ENCODE data around the gene KICS2. TPM values are rescaled to one million over a fixed set of nuclear protein-coding genes. Genes with fewer than 3 reads are reported as not detected.

The KICS2 gene
- total and polyA plus RNA-seq, 8 donors, result 1.2 to 32.0 (median 5.7) TPM

DNA sequence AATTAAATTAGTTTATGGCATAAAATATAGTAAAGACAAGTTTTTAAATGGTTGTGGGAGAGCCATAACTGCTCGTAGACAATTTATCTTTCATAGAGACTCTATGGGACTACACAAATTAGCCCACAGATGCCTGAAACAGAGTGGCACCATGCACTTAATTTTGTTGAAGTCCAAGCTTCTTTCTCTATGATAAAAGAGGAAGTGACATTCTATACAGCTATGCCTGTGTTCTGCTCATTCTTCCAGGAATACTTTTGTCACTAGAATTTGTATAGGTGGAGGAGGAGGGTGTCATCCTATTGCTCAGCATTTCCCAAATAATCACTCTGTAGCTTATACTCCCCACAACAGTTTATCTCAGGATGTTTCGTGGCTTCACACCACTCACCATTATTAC lies 43.7 kb upstream of the KICS2 start:
- WGBS, 5 donors, result 82 to 89% (median 87%) methylated on average over 2 of the region's 2 CpGs
- intact Hi-C loops (cut with DNase I; ENCODE audit: low total_unique reads), result no loop called here
- Histone ChIP-seq H3K27ac (no peak overlapping the region), H3K4me3 (no peak overlapping the region), H3K4me1 (no peaks in the 10 kb centered on the region), H3K27me3 (no peaks in the 10 kb centered on the region), H3K36me3 (no peaks in the 10 kb centered on the region), H3K9me3 (no peaks in the 10 kb centered on the region)
- DNase-seq, result no peak
- TF ChIP-seq POLR2A (IDR thresholded peaks at IDR 0.05) (no peak), EP300 (IDR thresholded peaks at IDR 0.05) (no peak), POLR2AphosphoS5 (IDR thresholded peaks at IDR 0.05) (no peak)
- TF ChIP-seq, protein P1, sequence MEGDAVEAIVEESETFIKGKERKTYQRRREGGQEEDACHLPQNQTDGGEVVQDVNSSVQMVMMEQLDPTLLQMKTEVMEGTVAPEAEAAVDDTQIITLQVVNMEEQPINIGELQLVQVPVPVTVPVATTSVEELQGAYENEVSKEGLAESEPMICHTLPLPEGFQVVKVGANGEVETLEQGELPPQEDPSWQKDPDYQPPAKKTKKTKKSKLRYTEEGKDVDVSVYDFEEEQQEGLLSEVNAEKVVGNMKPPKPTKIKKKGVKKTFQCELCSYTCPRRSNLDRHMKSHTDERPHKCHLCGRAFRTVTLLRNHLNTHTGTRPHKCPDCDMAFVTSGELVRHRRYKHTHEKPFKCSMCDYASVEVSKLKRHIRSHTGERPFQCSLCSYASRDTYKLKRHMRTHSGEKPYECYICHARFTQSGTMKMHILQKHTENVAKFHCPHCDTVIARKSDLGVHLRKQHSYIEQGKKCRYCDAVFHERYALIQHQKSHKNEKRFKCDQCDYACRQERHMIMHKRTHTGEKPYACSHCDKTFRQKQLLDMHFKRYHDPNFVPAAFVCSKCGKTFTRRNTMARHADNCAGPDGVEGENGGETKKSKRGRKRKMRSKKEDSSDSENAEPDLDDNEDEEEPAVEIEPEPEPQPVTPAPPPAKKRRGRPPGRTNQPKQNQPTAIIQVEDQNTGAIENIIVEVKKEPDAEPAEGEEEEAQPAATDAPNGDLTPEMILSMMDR (IDR thresholded peaks at IDR 0.05), result no peak

DNA sequence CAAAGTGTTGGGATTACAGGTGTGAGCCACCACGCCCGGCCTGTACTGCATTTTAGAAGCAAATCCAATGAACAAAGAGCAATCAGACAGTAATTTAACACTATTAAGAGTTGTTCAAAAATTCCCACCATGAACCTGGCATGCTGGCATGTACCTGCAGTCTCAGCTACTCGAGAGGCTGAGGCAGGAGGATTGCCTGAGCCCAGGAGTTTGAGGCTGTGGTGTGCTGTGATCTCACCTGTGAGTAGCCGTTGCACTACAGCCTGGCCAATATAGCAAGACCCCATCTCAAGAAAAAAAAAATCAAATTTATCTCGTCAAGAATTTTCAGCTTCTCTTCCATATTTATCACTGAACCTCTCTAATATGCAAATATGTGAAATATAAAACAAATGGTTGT lies 39.7 kb upstream of the KICS2 start:
- Histone ChIP-seq H3K4me1 (no peaks in the 10 kb centered on the region), H3K27ac (no peak overlapping the region), H3K9me3 (no peaks in the 10 kb centered on the region), H3K27me3 (no peaks in the 10 kb centered on the region), H3K36me3 (no peaks in the 10 kb centered on the region), H3K4me3 (no peak overlapping the region)
- 87 to 93% (median 89%) methylated on average over 5 of the region's 5 CpGs for WGBS, 5 donors
- TF ChIP-seq POLR2AphosphoS5 (IDR thresholded peaks at IDR 0.05) (no peak), POLR2A (IDR thresholded peaks at IDR 0.05) (no peak), EP300 (IDR thresholded peaks at IDR 0.05) (no peak)
- TF ChIP-seq, protein P1 (IDR thresholded peaks at IDR 0.05), result no peak
- no peak for DNase-seq
- intact Hi-C loops (cut with DNase I; ENCODE audit: low total_unique reads), result no loop called here

DNA sequence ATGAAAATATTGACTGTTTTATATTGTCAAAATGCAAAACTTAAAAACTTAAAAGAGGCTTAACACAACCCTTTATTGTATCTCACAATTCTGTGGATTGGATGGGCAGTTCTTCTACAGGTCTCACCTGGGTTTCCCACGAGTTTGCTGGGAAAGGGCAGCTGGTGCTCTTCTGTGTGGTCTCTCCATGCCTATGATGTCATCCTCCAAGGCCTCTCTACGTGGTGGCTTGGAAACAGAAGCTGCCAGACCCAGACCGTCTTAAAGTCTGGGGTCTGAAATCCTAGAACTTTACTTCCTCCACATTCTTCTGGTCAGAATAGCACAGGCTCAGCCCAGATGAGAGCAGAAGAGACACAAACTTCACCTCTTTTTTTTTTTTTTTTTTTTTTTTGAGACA lies 36.5 kb upstream of the KICS2 start:
- DNase-seq, result no peak
- intact Hi-C loops (cut with DNase I; ENCODE audit: low total_unique reads), result loop anchor here (5.0 to 10.0 kb wide), 2 partner anchors 74 to 416 kb away; partner anchors contain the start of gene SRGAP1
- Histone ChIP-seq H3K9me3 (no peaks in the 10 kb centered on the region), H3K36me3 (no peaks in the 10 kb centered on the region), H3K27me3 (no peaks in the 10 kb centered on the region), H3K4me1 (no peaks in the 10 kb centered on the region), H3K27ac (no peak overlapping the region), H3K4me3 (no peak overlapping the region)
- WGBS, 5 donors, result 41 to 52% (median 51%) methylated on average over 3 of the region's 3 CpGs
- TF ChIP-seq, protein P1 (IDR thresholded peaks at IDR 0.05), result no peak
- TF ChIP-seq POLR2AphosphoS5 (IDR thresholded peaks at IDR 0.05) (no peak), EP300 (IDR thresholded peaks at IDR 0.05) (no peak), POLR2A (IDR thresholded peaks at IDR 0.05) (no peak)

DNA sequence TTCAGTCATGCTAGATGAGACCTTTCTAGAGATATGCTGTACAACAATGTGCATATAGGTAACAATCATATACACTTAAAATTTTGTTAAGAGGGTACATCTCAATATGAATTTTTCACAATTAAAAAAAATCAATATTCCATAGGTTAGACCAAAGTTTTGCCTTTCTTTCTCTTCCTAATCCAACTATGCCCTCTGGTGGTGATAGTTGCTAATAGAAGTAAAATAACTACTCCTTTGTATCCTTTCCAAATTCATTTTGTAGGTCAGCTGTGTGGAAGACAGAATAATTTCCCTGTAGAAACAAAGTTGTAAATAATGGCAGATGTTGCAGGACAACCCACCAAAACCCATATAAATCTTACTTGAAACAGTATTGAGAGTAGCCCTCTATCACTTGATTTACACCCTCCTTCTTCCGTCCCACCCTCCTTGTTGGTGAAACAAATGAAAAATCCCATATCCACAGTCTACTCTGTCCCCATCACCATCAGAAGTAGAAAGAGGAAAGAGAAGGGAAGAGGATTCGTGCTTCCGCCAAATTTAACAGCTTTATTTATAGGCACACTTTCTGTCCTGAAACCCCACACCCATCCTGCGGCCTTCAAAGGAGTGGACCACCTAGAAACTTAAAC lies 34.2 kb upstream of the KICS2 start:
- intact Hi-C loops (cut with DNase I; ENCODE audit: low total_unique reads), result loop anchor here (5.0 to 10.0 kb wide), 2 partner anchors 71 to 414 kb away; partner anchors contain the start of gene SRGAP1
- Histone ChIP-seq H3K27ac (no peak overlapping the region), H3K4me3 (no peak overlapping the region), H3K4me1 (no peaks in the 10 kb centered on the region), H3K27me3 (no peaks in the 10 kb centered on the region), H3K36me3 (no peaks in the 10 kb centered on the region), H3K9me3 (no peaks in the 10 kb centered on the region)
- no peak for TF ChIP-seq EP300 (IDR thresholded peaks at IDR 0.05)
- TF ChIP-seq, protein P1 (IDR thresholded peaks at IDR 0.05), result peak in 5 of 7 experiments; percentile 21 to 68 (median 58)
- WGBS, 5 donors, result 65 to 75% (median 70%) methylated on average over 4 of the region's 4 CpGs
- DNase-seq, result peak in 1 of 2 donors; percentile 81

All from stomach (tissue), 9 donors.